GM12878 (cell line): Measurements from ENCODE around the gene NCKIPSD. TPM values are rescaled to one million over a fixed set of nuclear protein-coding genes. Genes with fewer than 3 reads are reported as not detected.

Experiments used
- ATAC-seq: fragments of 200-7000 bp; cut with Tn5 transposase; 3 replicates; pipeline ENCODE4 v1.9.1; 2020; ENCODE audit warnings: mild to moderate bottlenecking, moderate library complexity
- BruUV-seq: library from RNA; stranded (reverse); fragments of 400-500 nt; replicated peaks from 2 replicates; lab custom pipeline; 2021; lab: Mats Ljungman, UMichigan
- CTCF ChIA-PET: fragments of 300-600 bp; sonication (Branson Sonifier 250); formaldehyde crosslinking; extraction: SDS; loops from one replicate; lab custom pipeline; 2021; ENCODE audit warnings: inconsistent platforms; lab: Yijun Ruan, JAX
- POLR2A ChIA-PET: fragments of 350-600 bp; formaldehyde crosslinking; extraction: SDS; loops from one replicate; lab custom pipeline; 2021; ENCODE audit warnings: inconsistent platforms; lab: Charles Lee
- RAD21 ChIA-PET: fragments of 300-600 bp; sonication (Branson Sonifier 250); formaldehyde crosslinking; loops from one replicate; lab custom pipeline; 2023; ENCODE audit warnings: antibody characterized with exemption; ENCODE audit not compliant: unreplicated experiment; lab: Charles Lee
- SMC1A ChIA-PET: fragments of 300-600 bp; sonication (Branson Sonifier 250); formaldehyde crosslinking; loops from one replicate; lab custom pipeline; 2023; ENCODE audit not compliant: unreplicated experiment, uncharacterized antibody; lab: Charles Lee
- DNase-seq: peaks from one replicate; pipeline ENCODE4 v3.0.0-alpha.2; 2011; ENCODE audit warnings: low read depth, low spot score
- FAIRE-seq: peaks from 3 replicates; lab custom pipeline; 2011; peaks lifted over from hg19 to GRCh38; lab: Jason Lieb, UNC
- H2AFZ ChIP-seq: 2 replicates; pipeline ENCODE4 v1.6.0; 2011; ENCODE audit warnings: low read depth, low read length, control low read depth; ENCODE audit not compliant: control insufficient read depth
- H3K27ac ChIP-seq: 2 replicates; pipeline ENCODE4 v1.5.1; 2011; ENCODE audit warnings: control low read depth; ENCODE audit not compliant: control insufficient read depth, insufficient read depth
- H3K27me3 ChIP-seq, 2 experiments: replicated peaks in 1 of 2; 2 replicates each; pipeline versions ENCODE4 v1.6.0 to v1.6.1; 2011; ENCODE audit warnings: low read length in 1 of 2; ENCODE audit not compliant: control insufficient read depth in 2 of 2, insufficient read depth in 2 of 2
- H3K36me3 ChIP-seq, 2 experiments: 2 replicates each; pipeline ENCODE4 v1.5.1; 2011; ENCODE audit warnings: low read length in 1 of 2; ENCODE audit not compliant: control insufficient read depth in 2 of 2, insufficient read depth in 2 of 2
- H3K4me1 ChIP-seq: 2 replicates; pipeline ENCODE4 v1.6.1; 2011; ENCODE audit warnings: mild to moderate bottlenecking, low read length, moderate library complexity, mixed read lengths; ENCODE audit not compliant: control insufficient read depth, insufficient read depth
- H3K4me2 ChIP-seq: 2 replicates; pipeline ENCODE4 v1.6.0; 2011; ENCODE audit warnings: control low read depth; ENCODE audit not compliant: control insufficient read depth, insufficient read depth
- H3K4me3 ChIP-seq: fragments of 200-600 bp; sonication (generic); 2 replicates; pipeline ENCODE4 v1.5.1; 2016
- H3K79me2 ChIP-seq: 2 replicates; pipeline ENCODE4 v1.6.0; 2011; ENCODE audit warnings: low read length; ENCODE audit not compliant: control insufficient read depth, insufficient read depth
- H3K9ac ChIP-seq: 2 replicates; pipeline ENCODE4 v1.8.0; 2011; ENCODE audit warnings: low read length, control low read depth, mixed read lengths; ENCODE audit not compliant: control insufficient read depth, insufficient read depth
- H3K9me3 ChIP-seq: replicated peaks from 3 replicates; pipeline ENCODE4 v1.5.1; 2011; ENCODE audit warnings: mild to moderate bottlenecking, low read length; ENCODE audit not compliant: control insufficient read depth, insufficient read depth
- H4K20me1 ChIP-seq: 2 replicates; pipeline ENCODE4 v1.6.0; 2011; ENCODE audit not compliant: control insufficient read depth, insufficient read depth
- CBX3 ChIP-seq: fragments of 200-600 bp; sonication (generic); IDR thresholded peaks from 2 replicates; pipeline ENCODE4 v1.6.1; 2016; ENCODE audit warnings: low read depth, borderline replicate concordance
- EED ChIP-seq: sonication (generic); IDR thresholded peaks from 2 replicates; pipeline ENCODE4 v1.6.1; 2016; ENCODE audit warnings: antibody characterized with exemption, low read depth
- FOS ChIP-seq: IDR thresholded peaks from 3 replicates; pipeline ENCODE4 v1.6.1; 2011; ENCODE audit warnings: borderline replicate concordance; ENCODE audit not compliant: insufficient read length; ENCODE audit errors: extremely low read depth
- POLR2AphosphoS5 ChIP-seq: IDR thresholded peaks from 2 replicates; pipeline ENCODE4 v1.6.1; 2011; ENCODE audit warnings: mild to moderate bottlenecking, low read length, inconsistent platforms
- SMC3 ChIP-seq: IDR thresholded peaks from 2 replicates; pipeline ENCODE4 v1.6.1; 2011; ENCODE audit warnings: low read length, improper control_type of control experiment, borderline replicate concordance
- STAT1 ChIP-seq: fragments of 450-650 bp; conservative IDR thresholded peaks from 2 replicates; pipeline ENCODE4 v1.6.1; 2014; ENCODE audit warnings: antibody characterized with exemption, mild to moderate bottlenecking
- ZBED1 ChIP-seq: IDR thresholded peaks from 2 replicates; pipeline ENCODE4 v1.6.1; 2016; ENCODE audit warnings: borderline replicate concordance
- WGBS: methylation state at CpG from one replicate; pipeline ENCODE4 v1.1.6; 2016; ENCODE audit warnings: low lambda C conversion rate; ENCODE audit not compliant: insufficient replicate concordance, insufficient coverage; ENCODE audit errors: missing lambda C conversion rate; 5-methylcytosine and 5-hydroxymethylcytosine counted together
- in situ Hi-C: fragments of 300-500 bp; cut with MboI; formaldehyde crosslinking; loops from 9 replicates; pipeline ENCODE4 v1.14.3; 2018; ENCODE audit warnings: mixed read lengths
- intact Hi-C: fragments of 100-400 bp; cut with micrococcal nuclease; formaldehyde crosslinking; loops from one replicate; pipeline ENCODE4 v1.14.2; 2022; ENCODE audit not compliant: unreplicated experiment
- polyA plus RNA-seq, 11 experiments: library from polyadenylated mRNA; depleted of rRNA in 4 of 11; unstranded in 6 of 11; stranded (reverse) in 5 of 11; fragments of >200 nt; fragmentation: Nextera tagmentation in 4 of 11; fragmentation: Illumina TruSeq in 1 of 11; extraction: Ambion mirVana in 4 of 11; extraction: Trizol in 1 of 11; gene quantifications; 1 replicate in 1 of 11; 2 replicates in 10 of 11; pipeline versions ENCODE4 v1.2.1 to v1.2.3, GENCODE V29; 2011 to 2016; ENCODE audit warnings: inconsistent platforms in 2 of 11, missing spikeins in 2 of 11, low read depth in 1 of 11
- total RNA-seq, 4 experiments: library from RNA; depleted of rRNA in 3 of 4; stranded (reverse); fragments of >200 nt in 3 of 4; fragmentation: Illumina TruSeq in 1 of 4; extraction: Trizol in 1 of 4; gene quantifications; 2 replicates each; pipeline versions ENCODE4 v1.2.1 to v1.2.3, GENCODE V29; 2013 to 2021
- TF ChIP-seq, protein P1 (sequence below): fragments of 450-650 bp; IDR thresholded peaks from 2 replicates; pipeline ENCODE4 v1.6.1; 2016; ENCODE audit warnings: mild to moderate bottlenecking

Gene NCKIPSD
- total and polyA plus RNA-seq, 10 of the 15 experiments (the other 5 are each of a cell fraction or from before 2014, with no cell fraction given): 0.93 to 31.6 (median 15.2) TPM

GRCh38 chr3:48630407-48630806 lies 55.3 kb downstream of the NCKIPSD start:
- FAIRE-seq: no peak
- ChIA-PET SMC1A (no interaction called here), POLR2A (no interaction called here)
- Histone ChIP-seq H3K4me1 (peaks cover 7% of the 10 kb centered on the region; the same call in 1 of the 2 replicates), H3K27me3 (no peaks in the 10 kb centered on the region)
- TF ChIP-seq EED: no peak
- TF ChIP-seq POLR2AphosphoS5: no peak
- TF ChIP-seq FOS: no peak
- TF ChIP-seq SMC3: no peak
- TF ChIP-seq, protein P1, sequence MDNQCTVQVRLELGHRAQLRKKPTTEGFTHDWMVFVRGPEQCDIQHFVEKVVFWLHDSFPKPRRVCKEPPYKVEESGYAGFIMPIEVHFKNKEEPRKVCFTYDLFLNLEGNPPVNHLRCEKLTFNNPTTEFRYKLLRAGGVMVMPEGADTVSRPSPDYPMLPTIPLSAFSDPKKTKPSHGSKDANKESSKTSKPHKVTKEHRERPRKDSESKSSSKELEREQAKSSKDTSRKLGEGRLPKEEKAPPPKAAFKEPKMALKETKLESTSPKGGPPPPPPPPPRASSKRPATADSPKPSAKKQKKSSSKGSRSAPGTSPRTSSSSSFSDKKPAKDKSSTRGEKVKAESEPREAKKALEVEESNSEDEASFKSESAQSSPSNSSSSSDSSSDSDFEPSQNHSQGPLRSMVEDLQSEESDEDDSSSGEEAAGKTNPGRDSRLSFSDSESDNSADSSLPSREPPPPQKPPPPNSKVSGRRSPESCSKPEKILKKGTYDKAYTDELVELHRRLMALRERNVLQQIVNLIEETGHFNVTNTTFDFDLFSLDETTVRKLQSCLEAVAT: no peak
- TF ChIP-seq STAT1: no peak
- TF ChIP-seq CBX3: no peak
- TF ChIP-seq ZBED1: no peak
- TF ChIP-seq, all 136 proteins: peak for 0
- H3K9ac ChIP-seq: no peak overlapping the region
- no peak overlapping the region for H3K4me2 ChIP-seq
- H3K36me3 ChIP-seq: peaks cover 0 to 8% of the 10 kb centered on the region in 2 experiments; a peak in 3 of 4 replicates
- H3K9me3 ChIP-seq: no peaks in the 10 kb centered on the region
- no peak for ATAC-seq
- 91% methylated on average over 8 of the region's 8 CpGs for WGBS
- RAD21 ChIA-PET: no interaction called here
- H2AFZ ChIP-seq: no peak overlapping the region
- in situ Hi-C loops: no loop called here
- H3K27ac ChIP-seq: no peak overlapping the region
- H4K20me1 ChIP-seq: no peaks in the 10 kb centered on the region
- BruUV-seq: no TSS peak
- DNase-seq: no peak
- H3K79me2 ChIP-seq: peaks cover 3% of the 10 kb centered on the region
- intact Hi-C loops: no loop called here
- CTCF ChIA-PET: interaction anchor here (1.5 kb wide), 1 partner anchor 195 kb away, joined by 4 read pairs; no protein-coding TSS in a partner anchor
- H3K4me3 ChIP-seq: no peak overlapping the region
